ENCODE results near the gene PBLD.

DNA sequence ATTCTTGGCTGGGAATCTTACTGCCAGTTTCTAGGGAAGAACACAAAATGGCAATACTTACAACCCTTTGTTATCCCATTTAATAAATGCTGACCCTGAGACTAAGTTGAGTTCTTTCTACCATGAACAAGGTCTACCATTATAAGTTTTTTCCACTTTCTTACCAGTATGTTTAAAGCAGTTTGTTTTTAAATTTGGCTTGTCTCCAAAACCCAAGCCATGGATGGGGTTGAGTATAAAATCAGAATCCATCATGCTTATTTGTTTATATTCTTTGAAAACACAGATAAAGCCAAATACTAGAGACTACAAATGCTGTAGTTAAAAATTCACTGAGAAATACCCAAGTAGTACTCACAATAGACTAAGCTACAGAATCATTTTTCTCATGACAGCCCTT lies 42.0 kb downstream of the PBLD start:
- TF ChIP-seq EZH2phosphoT487 (IDR thresholded peaks at IDR 0.05; ENCODE audit: low read depth): no peak
- TF ChIP-seq, protein P1, sequence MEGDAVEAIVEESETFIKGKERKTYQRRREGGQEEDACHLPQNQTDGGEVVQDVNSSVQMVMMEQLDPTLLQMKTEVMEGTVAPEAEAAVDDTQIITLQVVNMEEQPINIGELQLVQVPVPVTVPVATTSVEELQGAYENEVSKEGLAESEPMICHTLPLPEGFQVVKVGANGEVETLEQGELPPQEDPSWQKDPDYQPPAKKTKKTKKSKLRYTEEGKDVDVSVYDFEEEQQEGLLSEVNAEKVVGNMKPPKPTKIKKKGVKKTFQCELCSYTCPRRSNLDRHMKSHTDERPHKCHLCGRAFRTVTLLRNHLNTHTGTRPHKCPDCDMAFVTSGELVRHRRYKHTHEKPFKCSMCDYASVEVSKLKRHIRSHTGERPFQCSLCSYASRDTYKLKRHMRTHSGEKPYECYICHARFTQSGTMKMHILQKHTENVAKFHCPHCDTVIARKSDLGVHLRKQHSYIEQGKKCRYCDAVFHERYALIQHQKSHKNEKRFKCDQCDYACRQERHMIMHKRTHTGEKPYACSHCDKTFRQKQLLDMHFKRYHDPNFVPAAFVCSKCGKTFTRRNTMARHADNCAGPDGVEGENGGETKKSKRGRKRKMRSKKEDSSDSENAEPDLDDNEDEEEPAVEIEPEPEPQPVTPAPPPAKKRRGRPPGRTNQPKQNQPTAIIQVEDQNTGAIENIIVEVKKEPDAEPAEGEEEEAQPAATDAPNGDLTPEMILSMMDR (IDR thresholded peaks at IDR 0.05; ENCODE audit: low read depth, low read length): no peak

Data from OCI-LY3 (cell line).